ENCODE data around the gene STPG3.

STPG3 gene

DNA sequence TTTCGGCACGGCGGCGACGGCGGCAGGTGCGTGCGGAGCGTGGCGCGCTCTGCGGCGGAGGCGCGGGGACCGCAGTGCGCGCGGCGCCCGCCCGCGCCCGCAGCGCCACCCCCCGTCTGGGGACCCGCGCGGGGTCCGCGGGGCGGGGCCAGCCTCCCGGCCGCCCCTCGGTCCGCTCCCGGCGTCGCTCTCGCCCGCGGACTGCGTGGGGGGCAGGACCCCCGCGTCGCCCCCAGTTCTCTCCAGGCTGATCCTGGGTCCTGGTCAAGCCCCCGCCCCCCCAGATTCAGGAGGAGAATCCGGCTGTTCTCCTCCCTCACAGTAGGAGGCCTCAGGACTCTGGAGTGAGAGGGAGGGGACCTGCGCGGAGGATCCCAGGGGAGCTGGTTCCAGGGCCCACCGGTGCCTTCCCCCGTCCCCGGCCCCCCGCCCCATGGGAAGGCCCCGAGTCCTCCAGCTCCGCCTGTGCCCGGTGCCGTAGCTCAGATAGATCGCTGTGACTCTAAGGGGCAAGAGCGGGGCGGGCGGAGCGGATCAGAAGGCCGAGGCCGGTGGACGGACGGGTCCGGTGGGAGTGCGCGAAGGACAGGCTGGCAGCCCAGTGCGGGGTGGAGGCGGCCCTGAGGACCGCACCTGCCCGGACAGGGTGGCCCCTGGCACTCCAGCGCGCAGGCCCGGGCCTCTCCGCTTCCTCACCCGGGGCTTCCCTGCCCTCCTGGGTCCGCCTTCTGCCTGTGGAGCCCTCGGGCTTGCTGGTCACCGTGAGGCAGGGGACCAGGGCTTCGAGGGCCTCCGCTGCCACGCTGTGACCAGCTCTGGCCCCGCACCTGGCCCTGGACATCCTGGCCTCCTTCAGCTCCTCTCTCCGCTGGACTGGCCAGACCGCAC, 28.7 kb upstream of the STPG3 start, which contains the start of gene RNF208:
Gene RNF208 (minus strand): TSS at position 51 of the 888 bp plus-strand sequence. CDS start 1,028 bp downstream, outside the sequence.
- TF ChIP-seq, protein P1, sequence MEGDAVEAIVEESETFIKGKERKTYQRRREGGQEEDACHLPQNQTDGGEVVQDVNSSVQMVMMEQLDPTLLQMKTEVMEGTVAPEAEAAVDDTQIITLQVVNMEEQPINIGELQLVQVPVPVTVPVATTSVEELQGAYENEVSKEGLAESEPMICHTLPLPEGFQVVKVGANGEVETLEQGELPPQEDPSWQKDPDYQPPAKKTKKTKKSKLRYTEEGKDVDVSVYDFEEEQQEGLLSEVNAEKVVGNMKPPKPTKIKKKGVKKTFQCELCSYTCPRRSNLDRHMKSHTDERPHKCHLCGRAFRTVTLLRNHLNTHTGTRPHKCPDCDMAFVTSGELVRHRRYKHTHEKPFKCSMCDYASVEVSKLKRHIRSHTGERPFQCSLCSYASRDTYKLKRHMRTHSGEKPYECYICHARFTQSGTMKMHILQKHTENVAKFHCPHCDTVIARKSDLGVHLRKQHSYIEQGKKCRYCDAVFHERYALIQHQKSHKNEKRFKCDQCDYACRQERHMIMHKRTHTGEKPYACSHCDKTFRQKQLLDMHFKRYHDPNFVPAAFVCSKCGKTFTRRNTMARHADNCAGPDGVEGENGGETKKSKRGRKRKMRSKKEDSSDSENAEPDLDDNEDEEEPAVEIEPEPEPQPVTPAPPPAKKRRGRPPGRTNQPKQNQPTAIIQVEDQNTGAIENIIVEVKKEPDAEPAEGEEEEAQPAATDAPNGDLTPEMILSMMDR (conservative IDR thresholded peaks at IDR 0.05) = no peak
- H3K27ac ChIP-seq = peak within 1 kb of the TSS; percentile 97

DNA sequence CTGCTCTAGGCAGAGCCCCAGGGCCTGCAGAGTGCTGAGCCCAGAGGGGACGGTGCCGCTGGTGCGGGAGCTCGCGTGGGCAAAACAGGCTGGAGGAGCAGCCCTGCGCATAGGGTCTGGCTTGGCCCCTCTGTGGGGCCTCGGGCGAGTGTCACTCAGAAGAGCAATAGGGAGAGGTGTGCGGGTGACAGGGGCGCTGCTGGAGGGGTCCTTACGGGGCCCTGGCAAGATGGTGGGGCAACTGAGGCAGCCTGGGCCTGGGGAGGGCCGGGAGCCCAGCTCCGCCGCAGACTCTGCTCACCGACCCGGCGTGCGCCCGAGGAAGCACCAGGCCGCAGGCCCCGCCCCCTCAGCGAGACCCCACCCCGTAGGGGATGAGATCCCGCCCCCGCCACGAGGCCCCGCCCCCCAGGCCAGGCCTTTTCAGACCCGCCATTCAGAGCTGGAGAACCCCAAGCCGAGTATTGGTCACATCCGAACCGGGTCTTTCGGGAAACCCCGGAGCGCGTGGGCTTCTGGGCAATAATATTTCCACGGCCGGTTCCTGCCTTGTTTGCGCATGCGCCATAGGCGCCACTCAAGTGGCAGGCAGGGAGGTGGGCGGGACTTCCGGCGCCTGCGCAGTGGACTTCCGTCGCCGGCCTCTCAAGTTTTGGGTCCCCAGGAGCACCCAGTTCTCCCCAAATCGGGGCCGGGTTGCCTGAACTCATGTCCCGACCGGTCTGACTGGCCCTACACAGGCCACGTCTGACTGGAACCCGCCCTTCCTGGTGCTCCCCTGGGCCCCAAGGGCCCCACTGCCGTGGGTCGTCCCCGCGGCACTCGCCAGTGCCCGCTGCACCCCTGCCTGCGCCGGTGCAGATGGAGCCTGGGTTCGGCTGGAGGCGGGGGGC, 27.8 kb upstream of the STPG3 start:
- TF ChIP-seq, protein P1 (conservative IDR thresholded peaks at IDR 0.05) = no peak
- H3K27ac ChIP-seq = peak overlapping the region; percentile 97

DNA sequence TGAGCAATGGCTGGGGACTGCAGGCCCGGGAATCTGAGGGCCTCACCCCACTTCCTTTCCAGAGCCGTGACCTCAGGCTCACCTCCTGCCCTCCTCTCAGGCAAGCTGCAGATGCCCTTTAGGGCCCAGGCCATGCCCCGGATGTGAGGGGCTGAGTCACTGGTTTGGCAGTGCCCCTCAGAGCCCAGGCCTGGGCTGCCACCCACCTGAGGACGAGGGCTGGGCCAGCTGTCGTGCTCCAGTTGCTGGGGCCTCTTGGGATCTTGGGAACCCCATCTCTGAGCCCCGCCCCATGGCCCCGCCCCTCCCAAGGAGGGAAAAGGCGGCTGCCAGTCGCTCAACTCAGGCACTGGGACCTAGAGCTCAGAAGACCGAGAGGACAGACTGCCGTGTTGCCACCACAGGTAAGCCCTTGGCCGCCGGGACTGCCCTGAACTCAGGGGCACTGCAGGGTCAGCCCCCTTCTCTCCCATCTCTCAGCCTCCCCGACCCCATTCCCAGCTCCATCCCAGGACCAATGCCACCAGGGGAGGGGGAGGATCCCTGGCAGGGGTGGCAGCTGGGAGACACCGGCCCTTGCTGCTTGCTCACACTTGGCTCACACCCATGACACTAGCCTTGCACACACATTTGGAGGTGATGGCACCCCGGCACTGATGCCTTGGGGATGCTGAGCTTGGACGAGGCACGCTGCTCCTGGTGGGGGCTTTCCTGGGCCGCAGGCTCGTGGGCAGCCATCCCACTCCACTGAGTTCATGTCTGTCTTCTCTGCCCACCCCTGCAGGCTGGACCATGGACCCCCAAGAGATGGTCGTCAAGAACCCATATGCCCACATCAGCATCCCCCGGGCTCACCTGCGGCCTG, 26.0 kb upstream of the STPG3 start, which contains the start of gene CYSRT1:
Gene CYSRT1 (plus strand): TSS at position 345 of the 865 bp plus-strand sequence. CDS start 448 bp downstream, at position 793.
- TF ChIP-seq, protein P1 (conservative IDR thresholded peaks at IDR 0.05) = no peak
- H3K27ac ChIP-seq = peak within 1 kb of the TSS; percentile 97

DNA sequence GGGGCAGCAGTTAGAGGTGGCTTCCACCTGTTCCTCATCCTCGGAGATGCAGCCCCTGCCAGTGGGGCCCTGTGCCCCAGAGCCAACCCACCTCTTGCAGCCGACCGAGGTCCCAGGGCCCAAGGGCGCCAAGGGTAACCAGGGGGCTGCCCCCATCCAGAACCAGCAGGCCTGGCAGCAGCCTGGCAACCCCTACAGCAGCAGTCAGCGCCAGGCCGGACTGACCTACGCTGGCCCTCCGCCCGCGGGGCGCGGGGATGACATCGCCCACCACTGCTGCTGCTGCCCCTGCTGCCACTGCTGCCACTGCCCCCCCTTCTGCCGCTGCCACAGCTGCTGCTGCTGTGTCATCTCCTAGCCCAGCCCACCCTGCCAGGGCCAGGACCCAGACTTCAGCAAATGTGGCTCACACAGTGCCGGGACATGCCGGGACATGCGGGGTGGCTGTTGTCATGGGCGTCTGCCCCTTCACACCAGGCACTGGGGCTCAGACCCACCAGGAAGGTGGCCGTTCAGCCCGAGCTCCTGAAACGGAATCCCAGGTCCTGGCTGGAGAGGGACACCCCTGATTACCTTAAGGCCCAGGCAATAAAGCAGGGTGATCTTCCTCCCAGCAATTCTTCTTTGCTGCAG, 25.3 kb upstream of the STPG3 start:
- TF ChIP-seq, protein P1 (conservative IDR thresholded peaks at IDR 0.05) = no peak
- H3K27ac ChIP-seq = peak overlapping the region; percentile 97

DNA sequence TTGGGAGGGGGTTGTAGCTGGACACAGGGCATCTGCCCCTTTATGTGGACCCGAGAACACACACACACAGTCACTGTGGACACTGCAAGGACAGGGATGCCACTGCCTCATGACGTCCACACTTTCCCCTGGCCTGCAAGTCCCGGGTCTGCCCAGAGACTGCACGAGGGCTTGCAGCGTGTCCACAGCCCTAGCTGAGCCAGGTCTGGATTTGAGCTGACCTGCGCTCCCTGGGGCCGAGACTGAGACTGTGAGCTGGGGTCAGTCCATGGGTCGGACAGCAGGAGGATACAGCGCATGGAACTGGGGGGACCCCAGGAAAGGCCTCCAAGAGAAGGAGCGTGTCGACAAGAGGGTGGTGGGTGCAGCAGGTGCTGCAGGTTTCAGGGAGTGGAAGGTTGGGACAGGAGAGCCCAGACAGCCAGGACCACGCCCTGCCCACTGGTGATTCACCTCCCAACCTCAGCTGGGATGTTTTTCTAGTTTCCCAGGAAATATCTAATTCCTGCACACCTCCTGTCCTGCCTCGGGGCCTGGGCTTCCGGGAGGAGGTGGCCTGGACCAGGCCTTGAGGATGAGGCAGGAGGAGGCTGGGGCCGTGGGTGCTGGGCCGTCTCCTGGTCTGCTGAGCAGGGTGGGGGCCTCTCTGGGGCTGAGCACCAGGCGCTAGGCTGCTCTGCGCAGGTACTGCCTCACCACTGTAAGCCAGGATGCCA, 24.6 kb upstream of the STPG3 start:
- H3K27ac ChIP-seq = peak overlapping the region; percentile 97
- TF ChIP-seq, protein P1 (conservative IDR thresholded peaks at IDR 0.05) = no peak

All from VCaP (cell line).